PC-3 (cell line): ENCODE data around the gene CNNM3. TPM values are rescaled to one million over a fixed set of nuclear protein-coding genes. Genes with fewer than 3 reads are reported as not detected.
A peak's percentile ranks its signal among the peaks of the same experiment; 100 is the strongest.

Source experiments
- ATAC-seq: fragments of 200-7000 bp; cut with Tn5 transposase; 2 replicates; pipeline ENCODE4 v1.9.1; 2020; ENCODE audit warnings: mild to moderate bottlenecking, moderate library complexity
- BruUV-seq: library from RNA; stranded (reverse); fragments of 400-500 nt; replicated peaks from 2 replicates; lab custom pipeline; 2021; lab: Mats Ljungman, UMichigan
- CTCF ChIA-PET: fragments of 300-600 bp; sonication (Branson Sonifier 250); formaldehyde crosslinking; loops from one replicate; lab custom pipeline; 2022; ENCODE audit warnings: antibody characterized with exemption; lab: Charles Lee
- POLR2A ChIA-PET: fragments of 300-600 bp; sonication (Branson Sonifier 250); formaldehyde crosslinking; loops from one replicate; lab custom pipeline; 2022; ENCODE audit warnings: antibody characterized with exemption; ENCODE audit not compliant: unreplicated experiment; lab: Charles Lee
- DNase-seq: peaks from one replicate; pipeline ENCODE4 v3.0.0-alpha.2; 2015
- H2AFZ ChIP-seq: fragments of 300-600 bp; sonication (generic); 2 replicates; pipeline ENCODE4 v1.6.0; 2016; ENCODE audit warnings: antibody characterized with exemption, low read length
- H3F3A ChIP-seq: fragments of 300-600 bp; sonication (generic); one replicate; pipeline ENCODE4 v1.6.0; 2017; ENCODE audit warnings: antibody characterized with exemption, low read length, control low read depth, mild to moderate bottlenecking; ENCODE audit not compliant: unreplicated experiment
- H3K27ac ChIP-seq: fragments of 300-600 bp; sonication (generic); 2 replicates; pipeline ENCODE4 v1.5.1; 2016; ENCODE audit warnings: mild to moderate bottlenecking, low read length
- H3K27me3 ChIP-seq: fragments of 300-600 bp; sonication (generic); 2 replicates; pipeline ENCODE4 v1.6.1; 2016; ENCODE audit warnings: low read length, mixed read lengths
- H3K36me3 ChIP-seq: fragments of 300-600 bp; sonication (generic); 2 replicates; pipeline ENCODE4 v1.6.1; 2016; ENCODE audit warnings: low read depth, mixed run types, low read length, mixed read lengths
- H3K4me1 ChIP-seq: fragments of 300-600 bp; sonication (generic); 2 replicates; pipeline ENCODE4 v1.5.1; 2016; ENCODE audit warnings: low read length; ENCODE audit not compliant: insufficient read depth
- H3K4me2 ChIP-seq: fragments of 300-600 bp; sonication (generic); 2 replicates; pipeline ENCODE4 v1.6.0; 2016; ENCODE audit warnings: low read length
- H3K4me3 ChIP-seq: fragments of 300-600 bp; sonication (generic); 2 replicates; pipeline ENCODE4 v1.5.1; 2016; ENCODE audit warnings: mild to moderate bottlenecking, low read length, mixed read lengths
- H3K79me2 ChIP-seq: fragments of 300-600 bp; sonication (generic); 2 replicates; pipeline ENCODE4 v1.6.1; 2017; ENCODE audit warnings: low read length, mixed read lengths
- H3K9ac ChIP-seq: fragments of 300-600 bp; sonication (generic); 2 replicates; pipeline ENCODE4 v1.6.0; 2016; ENCODE audit warnings: mild to moderate bottlenecking, low read length
- H3K9me2 ChIP-seq: fragments of 300-600 bp; sonication (generic); replicated peaks from 2 replicates; pipeline ENCODE4 v1.6.1; 2016; ENCODE audit warnings: mixed run types, low read length, mixed read lengths
- H3K9me3 ChIP-seq: fragments of 300-600 bp; sonication (generic); 2 replicates; pipeline ENCODE4 v1.6.1; 2016; ENCODE audit warnings: low read length, mixed read lengths
- H4K20me1 ChIP-seq: fragments of 300-600 bp; sonication (generic); 2 replicates; pipeline ENCODE4 v1.6.1; 2016; ENCODE audit warnings: low read length, mixed read lengths
- CTCF ChIP-seq: fragments of 300-600 bp; sonication (generic); conservative IDR thresholded peaks from 2 replicates; pipeline ENCODE4 v1.5.1; 2017; ENCODE audit warnings: antibody characterized with exemption, low read depth, mild to moderate bottlenecking, low read length
- EZH2 ChIP-seq: fragments of 300-600 bp; sonication (generic); IDR thresholded peaks from one replicate; pipeline ENCODE4 v1.6.1; 2017; ENCODE audit warnings: antibody characterized with exemption, mild to moderate bottlenecking, low read length; ENCODE audit not compliant: unreplicated experiment
- EZH2phosphoT487 ChIP-seq: fragments of 300-600 bp; sonication (generic); IDR thresholded peaks from 2 replicates; pipeline ENCODE4 v1.6.1; 2018; ENCODE audit warnings: mild to moderate bottlenecking, antibody characterized with exemption, low read length, borderline replicate concordance
- intact Hi-C: fragments of 100-400 bp; cut with micrococcal nuclease; formaldehyde crosslinking; loops from 2 replicates; pipeline ENCODE4 v1.9.0; 2023
- total RNA-seq: library from RNA; depleted of rRNA; stranded (reverse); fragments of >200 nt; gene quantifications from 2 replicates; pipeline ENCODE4 v1.2.3, GENCODE V29; 2014

The CNNM3 gene
- total RNA-seq, 1 experiment from 2014 or later = 9.0 TPM

- ATAC-seq (no peak), DNase-seq (no peak)
- H3K79me2 ChIP-seq = peaks cover 17% of the 10 kb centered on the region
- no TSS peak for BruUV-seq
- no peak for TF ChIP-seq EZH2phosphoT487
- TF ChIP-seq EZH2 = no peak
- no peak for TF ChIP-seq CTCF
- H2AFZ ChIP-seq = no peak overlapping the region
- H3K27me3 ChIP-seq = no peaks in the 10 kb centered on the region
- peaks cover 9% of the 10 kb centered on the region; the same call in 1 of the 2 replicates for H4K20me1 ChIP-seq
- H3K4me1 ChIP-seq = peaks cover 17% of the 10 kb centered on the region
- H3K9me2 ChIP-seq = no peaks in the 10 kb centered on the region
- H3K27ac ChIP-seq = no peak overlapping the region
- no peak overlapping the region for H3K9ac ChIP-seq
- POLR2A ChIA-PET = no interaction called here
- H3K36me3 ChIP-seq = no peaks in the 10 kb centered on the region
- no peak overlapping the region for H3K4me3 ChIP-seq
- no peaks in the 10 kb centered on the region for H3F3A ChIP-seq
- no peak overlapping the region for H3K4me2 ChIP-seq
- CTCF ChIA-PET = no interaction called here
- intact Hi-C loops = no loop called here
- H3K9me3 ChIP-seq = no peaks in the 10 kb centered on the region
Observed at GRCh38 chr2:96813656-96814055, 2.4 kb upstream of the CNNM3 start.

- Histone ChIP-seq H3K36me3 (no peaks in the 10 kb centered on the region), H3K4me3 (peak overlapping the region; percentile 76), H3K27ac (no peak overlapping the region), H4K20me1 (peaks cover 23% of the 10 kb centered on the region), H3K9ac (peak overlapping the region; percentile 56), H3K9me2 (no peaks in the 10 kb centered on the region), H3K9me3 (no peaks in the 10 kb centered on the region), H3K4me2 (peak overlapping the region; percentile 94), H3K4me1 (peaks cover 18% of the 10 kb centered on the region), H3K79me2 (peaks cover 36% of the 10 kb centered on the region), H2AFZ (peak overlapping the region; percentile 90), H3K27me3 (no peaks in the 10 kb centered on the region), H3F3A (no peaks in the 10 kb centered on the region)
- intact Hi-C loops = loop anchor here (5.0 kb wide), 1 partner anchor 73 kb away; the partner anchor contains the start of gene LMAN2L
- BruUV-seq = TSS peak; percentile 82
- ChIA-PET POLR2A (interaction anchor here (0.6 kb wide), 1 partner anchor 73 kb away, joined by 4 read pairs; no protein-coding TSS in a partner anchor), CTCF (interaction anchor here (0.6 kb wide), 1 partner anchor 76 kb away, joined by 5 read pairs; the partner anchor contains the start of gene LMAN2L)
- ATAC-seq (peak; percentile 21), DNase-seq (peak; percentile 34)
- TF ChIP-seq EZH2 = no peak
- no peak for TF ChIP-seq EZH2phosphoT487
- TF ChIP-seq CTCF = no peak
Observed at GRCh38 chr2:96815326-96816126, 542 bp upstream of the CNNM3 start.
